Psoas muscle (tissue), 8 donors: ENCODE results near the gene PLXNB2. TPM values are rescaled to one million over a fixed set of nuclear protein-coding genes. Genes with fewer than 3 reads are reported as not detected.

ENCODE experiments used
- ATAC-seq, 4 donors: fragments of 200-7000 bp; cut with Tn5 transposase; one replicate each; pipeline ENCODE4 v1.9.1; 2020; ENCODE audit warnings: moderate library complexity in 3 of 4, mild to moderate bottlenecking in 2 of 4
- DNase-seq, 2 donors: peaks; one replicate each; pipeline ENCODE4 v3.0.0-alpha.2; 2020
- H3K27ac ChIP-seq: fragments of 200-600 bp; one replicate; pipeline ENCODE4 v1.8.0; 2022
- H3K27me3 ChIP-seq, 3 donors: fragments of 200-600 bp in 1 of 3; one replicate each; pipeline versions ENCODE4 v1.6.1 to v1.8.0; 2013 to 2022; ENCODE audit warnings: low read length in 2 of 3, mild to moderate bottlenecking in 2 of 3, moderate library complexity in 1 of 3; ENCODE audit not compliant: insufficient read depth in 3 of 3
- H3K36me3 ChIP-seq, 2 donors: fragments of 200-600 bp in 1 of 2; one replicate each; pipeline versions ENCODE4 v1.6.1 to v1.8.0; 2013 to 2022; ENCODE audit warnings: low read depth in 1 of 2, mild to moderate bottlenecking in 1 of 2, moderate library complexity in 1 of 2; ENCODE audit not compliant: insufficient read depth in 1 of 2
- H3K4me1 ChIP-seq: fragments of 200-600 bp; one replicate; pipeline ENCODE4 v1.8.0; 2022
- H3K4me3 ChIP-seq: fragments of 200-600 bp; one replicate; pipeline ENCODE4 v1.8.0; 2022; ENCODE audit warnings: mild to moderate bottlenecking
- H3K9me3 ChIP-seq: fragments of 200-600 bp; one replicate; pipeline ENCODE4 v1.8.0; 2022
- WGBS, 3 donors: extraction: QIAGEN DNeasy Blood & Tissue Kit; methylation state at CpG; one replicate each; pipeline versions ENCODE4 v1.1.6 to v1.1.7; 2013; 5-methylcytosine and 5-hydroxymethylcytosine counted together
- intact Hi-C, 2 donors: fragments of 100-400 bp; cut with DNase I; formaldehyde crosslinking; loops; one replicate each; pipeline versions ENCODE4 v1.11.0 to v1.14.2; 2022
- polyA plus RNA-seq, 3 donors: library from polyadenylated mRNA; stranded (reverse); fragments of 200-250 nt; gene quantifications; one replicate each; pipeline ENCODE4 v1.2.3, GENCODE V29; 2013
- total RNA-seq, 4 donors: library from RNA; stranded (reverse); fragmentation: NEBNext Ultra II Directional in 2 of 4; extraction: Animal tissue kit (Norgen Biotek cat#: 25700) in 2 of 4; gene quantifications; one replicate each; pipeline versions ENCODE4 v1.2.1 to v1.2.4, GENCODE V29; 2021 to 2023
- TF ChIP-seq, protein P1 (sequence below): fragments of 200-600 bp; IDR thresholded peaks from one replicate; pipeline ENCODE4 v1.8.0; 2022; ENCODE audit warnings: antibody characterized with exemption
- donor health status: healthy with polysubstance abuse.
- donor health status: DM: no; HTN: no; CAD: no; lungs with moderate emphysema.
- donor health status: Bipolar disorder and iron deficiency.
- donor health status: healthy.
- donor health status: DM: yes; HTN: yes; CAD: no.
- donor health status: DM: no; HTN: no; CAD: no.
- donor health status: DM: no; HTN: no; CAD: no.
- donor health status: DM: yes; HTN: yes; CAD: no.

Gene PLXNB2
- total and polyA plus RNA-seq, 7 donors, result 3.9 to 43.7 (median 13.6) TPM

GRCh38 chr22:50287731-50288130 lies 19.7 kb downstream of the PLXNB2 start:
- no peaks in the 10 kb centered on the region for H3K27me3 ChIP-seq
- 94 to 96% (median 96%) methylated on average over 31 of the region's 31 CpGs for WGBS, 3 donors
- TF ChIP-seq, protein P1, sequence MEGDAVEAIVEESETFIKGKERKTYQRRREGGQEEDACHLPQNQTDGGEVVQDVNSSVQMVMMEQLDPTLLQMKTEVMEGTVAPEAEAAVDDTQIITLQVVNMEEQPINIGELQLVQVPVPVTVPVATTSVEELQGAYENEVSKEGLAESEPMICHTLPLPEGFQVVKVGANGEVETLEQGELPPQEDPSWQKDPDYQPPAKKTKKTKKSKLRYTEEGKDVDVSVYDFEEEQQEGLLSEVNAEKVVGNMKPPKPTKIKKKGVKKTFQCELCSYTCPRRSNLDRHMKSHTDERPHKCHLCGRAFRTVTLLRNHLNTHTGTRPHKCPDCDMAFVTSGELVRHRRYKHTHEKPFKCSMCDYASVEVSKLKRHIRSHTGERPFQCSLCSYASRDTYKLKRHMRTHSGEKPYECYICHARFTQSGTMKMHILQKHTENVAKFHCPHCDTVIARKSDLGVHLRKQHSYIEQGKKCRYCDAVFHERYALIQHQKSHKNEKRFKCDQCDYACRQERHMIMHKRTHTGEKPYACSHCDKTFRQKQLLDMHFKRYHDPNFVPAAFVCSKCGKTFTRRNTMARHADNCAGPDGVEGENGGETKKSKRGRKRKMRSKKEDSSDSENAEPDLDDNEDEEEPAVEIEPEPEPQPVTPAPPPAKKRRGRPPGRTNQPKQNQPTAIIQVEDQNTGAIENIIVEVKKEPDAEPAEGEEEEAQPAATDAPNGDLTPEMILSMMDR, result no peak

GRCh38 chr22:50286701-50287318 lies 20.6 kb downstream of the PLXNB2 start:
- Histone ChIP-seq H3K27me3 (no peaks in the 10 kb centered on the region), H3K4me3 (no peak overlapping the region), H3K9me3 (no peaks in the 10 kb centered on the region), H3K36me3 (peaks cover 0 to 64% of the 10 kb centered on the region in 2 donors), H3K27ac (no peak overlapping the region), H3K4me1 (no peaks in the 10 kb centered on the region)
- WGBS, 3 donors, result 92 to 95% (median 94%) methylated on average over 31 to 40 of the region's 40 CpGs
- intact Hi-C loops, result no loop called here
- ATAC-seq (no peak), DNase-seq (no peak)
- TF ChIP-seq, protein P1, result no peak

More at GRCh38 chr22:50287731-50288130, 19.7 kb downstream of the PLXNB2 start:
- no peaks in the 10 kb centered on the region for H3K9me3 ChIP-seq
- H3K36me3 ChIP-seq, result peaks cover 0 to 56% of the 10 kb centered on the region in 2 donors
- intact Hi-C loops, result no loop called here
- no peak overlapping the region for H3K4me3 ChIP-seq
- H3K27ac ChIP-seq, result no peak overlapping the region
- no peak for DNase-seq
- H3K4me1 ChIP-seq, result no peaks in the 10 kb centered on the region
- no peak for ATAC-seq

DNA sequence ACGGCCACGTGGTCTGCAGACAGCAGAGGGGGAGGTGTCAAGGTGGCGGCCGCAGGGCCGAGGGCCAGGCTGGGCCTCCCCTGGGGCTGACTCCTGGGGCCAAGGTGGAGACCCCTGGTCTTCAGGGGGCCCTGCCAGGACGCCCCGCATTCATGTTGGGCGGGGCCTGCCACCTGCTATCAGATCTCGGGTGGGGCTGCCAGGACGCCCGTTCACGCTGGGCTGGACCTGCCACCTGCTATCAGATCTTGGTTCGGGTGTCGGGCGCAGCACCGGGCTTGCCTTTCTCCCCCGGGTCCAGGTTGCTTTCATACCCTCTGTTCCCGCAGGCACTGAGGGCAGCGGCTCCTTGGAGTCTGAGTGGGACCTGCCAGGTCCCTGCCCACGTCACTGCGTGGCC lies 21.2 kb downstream of the PLXNB2 start:
- Histone ChIP-seq H3K9me3 (no peaks in the 10 kb centered on the region), H3K4me1 (no peaks in the 10 kb centered on the region), H3K4me3 (no peak overlapping the region), H3K36me3 (peaks cover 0 to 69% of the 10 kb centered on the region in 2 donors), H3K27ac (no peak overlapping the region), H3K27me3 (no peaks in the 10 kb centered on the region)
- ATAC-seq (no peak), DNase-seq (no peak)
- TF ChIP-seq, protein P1, result no peak
- intact Hi-C loops, result no loop called here
- WGBS, 3 donors, result 89 to 94% (median 91%) methylated on average over 20 to 21 of the region's 21 CpGs

GRCh38 chr22:50285568-50286229 lies 21.7 kb downstream of the PLXNB2 start:
- 89 to 96% (median 95%) methylated on average over 26 to 33 of the region's 34 CpGs for WGBS, 3 donors
- ATAC-seq (no peak), DNase-seq (no peak)
- peaks cover 0 to 3% (median 0%) of the 10 kb centered on the region in 3 donors for H3K27me3 ChIP-seq
- H3K4me3 ChIP-seq, result no peak overlapping the region
- H3K36me3 ChIP-seq, result peaks cover 0 to 75% of the 10 kb centered on the region in 2 donors
- TF ChIP-seq, protein P1, result no peak
- no peaks in the 10 kb centered on the region for H3K9me3 ChIP-seq
- H3K27ac ChIP-seq, result no peak overlapping the region
- intact Hi-C loops, result no loop called here
- no peaks in the 10 kb centered on the region for H3K4me1 ChIP-seq
